Astrocyte (in vitro differentiated cells and primary cell): ENCODE results near the gene SLC43A3. TPM values are rescaled to one million over a fixed set of nuclear protein-coding genes. Genes with fewer than 3 reads are reported as not detected.

Experiments
- DNase-seq: peaks from one replicate; pipeline ENCODE4 v3.0.0-alpha.2; 2010; ENCODE audit warnings: low read depth
- FAIRE-seq: peaks from 2 replicates; lab custom pipeline; 2011; peaks lifted over from hg19 to GRCh38; lab: Jason Lieb, UNC
- H2AFZ ChIP-seq: 2 replicates; pipeline ENCODE4 v1.6.0; 2012; ENCODE audit warnings: low read depth, low read length, inconsistent platforms
- H3K27ac ChIP-seq: 2 replicates; pipeline ENCODE4 v1.5.1; 2011; ENCODE audit warnings: low read depth, low read length, inconsistent platforms
- H3K27me3 ChIP-seq: 2 replicates; pipeline ENCODE4 v1.6.0; 2011; ENCODE audit warnings: low read length, inconsistent platforms; ENCODE audit not compliant: insufficient read depth
- H3K36me3 ChIP-seq: 2 replicates; pipeline ENCODE4 v1.5.1; 2011; ENCODE audit warnings: low read length, inconsistent platforms; ENCODE audit not compliant: insufficient read depth
- H3K4me1 ChIP-seq: 2 replicates; pipeline ENCODE4 v1.5.1; 2011; ENCODE audit warnings: low read length, inconsistent platforms; ENCODE audit not compliant: insufficient read depth
- H3K4me2 ChIP-seq: 2 replicates; pipeline ENCODE4 v1.6.0; 2012; ENCODE audit warnings: low read length, inconsistent platforms
- H3K4me3 ChIP-seq: 2 replicates; pipeline ENCODE4 v1.5.1; 2011; ENCODE audit warnings: low read depth, mild to moderate bottlenecking, low read length, inconsistent platforms; ENCODE audit not compliant: insufficient read depth
- H3K79me2 ChIP-seq: 2 replicates; pipeline ENCODE4 v1.6.0; 2012; ENCODE audit warnings: mild to moderate bottlenecking, low read length, inconsistent platforms; ENCODE audit not compliant: insufficient read depth
- H3K9ac ChIP-seq: 2 replicates; pipeline ENCODE4 v1.6.0; 2012; ENCODE audit warnings: mild to moderate bottlenecking, low read length, inconsistent platforms
- H3K9me3 ChIP-seq: 2 replicates; pipeline ENCODE4 v1.5.1; 2012; ENCODE audit warnings: low read depth, mild to moderate bottlenecking, low read length, inconsistent platforms; ENCODE audit not compliant: insufficient read depth
- H4K20me1 ChIP-seq: 2 replicates; pipeline ENCODE4 v1.6.0; 2012; ENCODE audit warnings: low read length, inconsistent platforms; ENCODE audit not compliant: insufficient read depth
- H3K27ac Mint-ChIP-seq: one replicate; pipeline ENCODE4 v1.8.0; 2021; ENCODE audit warnings: mild to moderate bottlenecking, mixed read lengths; ENCODE audit not compliant: unreplicated experiment
- H3K27me3 Mint-ChIP-seq: one replicate; pipeline ENCODE4 v1.8.0; 2021; ENCODE audit warnings: low read depth, mixed read lengths; ENCODE audit not compliant: unreplicated experiment
- H3K36me3 Mint-ChIP-seq: one replicate; pipeline ENCODE4 v1.8.0; 2021; ENCODE audit warnings: low read depth, mixed read lengths; ENCODE audit not compliant: unreplicated experiment
- H3K4me1 Mint-ChIP-seq: one replicate; pipeline ENCODE4 v1.8.0; 2021; ENCODE audit warnings: low read depth, mixed read lengths; ENCODE audit not compliant: unreplicated experiment
- H3K4me3 Mint-ChIP-seq: one replicate; pipeline ENCODE4 v1.8.0; 2021; ENCODE audit warnings: mild to moderate bottlenecking, moderate library complexity, mixed read lengths; ENCODE audit not compliant: unreplicated experiment
- H3K9me3 Mint-ChIP-seq: one replicate; pipeline ENCODE4 v1.8.0; 2021; ENCODE audit warnings: mild to moderate bottlenecking, mixed read lengths; ENCODE audit not compliant: unreplicated experiment
- CTCF ChIP-seq: IDR thresholded peaks from 2 replicates; pipeline ENCODE4 v1.5.1; 2011; ENCODE audit warnings: low read depth, mild to moderate bottlenecking, inconsistent platforms, low read length, moderate library complexity; ENCODE audit not compliant: insufficient read depth
- EZH2 ChIP-seq: IDR thresholded peaks from 2 replicates; pipeline ENCODE4 v1.6.1; 2012; ENCODE audit warnings: mild to moderate bottlenecking, low read length, inconsistent platforms; ENCODE audit not compliant: insufficient read depth
- total RNA-seq: library from RNA; stranded (reverse); gene quantifications from 2 replicates; pipeline ENCODE4 v1.2.1, GENCODE V29; 2021

Gene SLC43A3
- total RNA-seq, 1 donor from 2014 or later = 16.4 TPM

- no peak overlapping the region for H3K27ac Mint-ChIP-seq
- H3K4me3 ChIP-seq = no peak overlapping the region
- H3K9ac ChIP-seq = no peak overlapping the region
- H3K4me2 ChIP-seq = no peak overlapping the region
- H3K36me3 ChIP-seq = no peaks in the 10 kb centered on the region
- DNase-seq (no peak), FAIRE-seq (no peak)
- H3K4me1 Mint-ChIP-seq = no peaks in the 10 kb centered on the region
- no peak overlapping the region for H3K27ac ChIP-seq
- peaks cover 9% of the 10 kb centered on the region for H3K9me3 Mint-ChIP-seq
- no peaks in the 10 kb centered on the region for H3K9me3 ChIP-seq
- H3K4me3 Mint-ChIP-seq = no peak overlapping the region
- no peaks in the 10 kb centered on the region for H3K4me1 ChIP-seq
- TF ChIP-seq CTCF (no peak), EZH2 (no peak)
- H3K79me2 ChIP-seq = no peaks in the 10 kb centered on the region
- peaks cover 3% of the 10 kb centered on the region for H3K36me3 Mint-ChIP-seq
- H3K27me3 ChIP-seq = peaks cover 9% of the 10 kb centered on the region
- peaks cover 38% of the 10 kb centered on the region for H3K27me3 Mint-ChIP-seq
- no peaks in the 10 kb centered on the region for H4K20me1 ChIP-seq
- H2AFZ ChIP-seq = no peak overlapping the region
Measured at GRCh38 chr11:57358991-57359390, 67.9 kb downstream of the SLC43A3 start.

GRCh38 chr11:57358543-57358961, 68.4 kb downstream of the SLC43A3 start:
- Mint-ChIP-seq H3K27me3 (peaks cover 35% of the 10 kb centered on the region), H3K4me3 (no peak overlapping the region)

More at GRCh38 chr11:57358543-57358961, 68.4 kb downstream of the SLC43A3 start:
- Histone ChIP-seq H3K4me2 (no peak overlapping the region), H3K27me3 (peaks cover 9% of the 10 kb centered on the region), H3K9ac (no peak overlapping the region), H3K4me1 (no peaks in the 10 kb centered on the region), H3K4me3 (no peak overlapping the region), H4K20me1 (no peaks in the 10 kb centered on the region), H3K79me2 (no peaks in the 10 kb centered on the region), H3K36me3 (no peaks in the 10 kb centered on the region), H3K9me3 (no peaks in the 10 kb centered on the region), H2AFZ (no peak overlapping the region), H3K27ac (no peak overlapping the region)
- DNase-seq (peak; percentile 47), FAIRE-seq (no peak)
- Mint-ChIP-seq H3K4me1 (no peaks in the 10 kb centered on the region), H3K36me3 (peaks cover 3% of the 10 kb centered on the region), H3K9me3 (peaks cover 9% of the 10 kb centered on the region), H3K27ac (no peak overlapping the region)
- TF ChIP-seq EZH2 (no peak), CTCF (no peak)
